WTC11 (cell line): ENCODE measurements around the gene C9. TPM values are rescaled to one million over a fixed set of nuclear protein-coding genes. Genes with fewer than 3 reads are reported as not detected.

ENCODE experiments used
- ATAC-seq: fragments of 200-7000 bp; cut with Tn5 transposase; 2 replicates; pipeline ENCODE4 v1.10.0; 2021; ENCODE audit warnings: mild to moderate bottlenecking, moderate library complexity
- CTCF ChIA-PET: fragments of 300-600 bp; sonication (Branson Sonifier 250); formaldehyde crosslinking; loops from one replicate; lab custom pipeline; 2021; ENCODE audit warnings: antibody characterized with exemption; lab: Charles Lee
- POLR2A ChIA-PET: fragments of 350-600 bp; sonication (Branson Sonifier 250); formaldehyde crosslinking; loops from one replicate; lab custom pipeline; 2021; ENCODE audit warnings: antibody characterized with exemption; lab: Charles Lee
- DNase-seq: peaks from one replicate; pipeline ENCODE4 v3.0.0; 2021; ENCODE audit warnings: low spot score
- H3K27ac Mint-ChIP-seq: 2 replicates; pipeline ENCODE4 v1.8.0; 2021; ENCODE audit warnings: mixed read lengths
- H3K27me3 Mint-ChIP-seq: 2 replicates; pipeline ENCODE4 v1.8.0; 2021; ENCODE audit warnings: low read depth, mild to moderate bottlenecking, moderate library complexity, mixed read lengths
- H3K36me3 Mint-ChIP-seq: 2 replicates; pipeline ENCODE4 v1.8.0; 2021; ENCODE audit warnings: mixed read lengths
- H3K4me1 Mint-ChIP-seq: 2 replicates; pipeline ENCODE4 v1.8.0; 2022; ENCODE audit warnings: mixed read lengths
- H3K4me3 Mint-ChIP-seq: 2 replicates; pipeline ENCODE4 v1.8.0; 2021; ENCODE audit warnings: mild to moderate bottlenecking, moderate library complexity, mixed read lengths
- H3K9me3 Mint-ChIP-seq: 2 replicates; pipeline ENCODE4 v1.8.0; 2021; ENCODE audit warnings: mixed read lengths
- ATF1 ChIP-seq: sonication (generic); formaldehyde crosslinking; IDR thresholded peaks from 2 replicates; pipeline ENCODE4 v1.8.1; 2023; ENCODE audit warnings: mild to moderate bottlenecking, moderate library complexity, missing genetic modification reagents
- CREB1 ChIP-seq: sonication (generic); formaldehyde crosslinking; IDR thresholded peaks from 2 replicates; pipeline ENCODE4 v1.8.0; 2023; ENCODE audit warnings: mild to moderate bottlenecking, missing genetic modification reagents
- CREM ChIP-seq: sonication (generic); formaldehyde crosslinking; IDR thresholded peaks from 2 replicates; pipeline ENCODE4 v1.8.1; 2022; ENCODE audit warnings: mild to moderate bottlenecking, missing genetic modification reagents, moderate library complexity
- FOXJ3 ChIP-seq: sonication (generic); formaldehyde crosslinking; IDR thresholded peaks from 2 replicates; pipeline ENCODE4 v1.9.0; 2021; ENCODE audit warnings: missing genetic modification reagents, mild to moderate bottlenecking, borderline replicate concordance
- GTF2I ChIP-seq: fragments of 250-450 bp; sonication (Bioruptor Pico); conservative IDR thresholded peaks from 2 replicates; pipeline ENCODE4 v1.4.0; 2021; ENCODE audit warnings: mild to moderate bottlenecking
- JAZF1 ChIP-seq: fragments of 250-450 bp; sonication (Bioruptor Pico); IDR thresholded peaks from 2 replicates; pipeline ENCODE4 v1.9.0; 2021; ENCODE audit warnings: moderate library complexity, mild to moderate bottlenecking, inconsistent platforms
- MYBL2 ChIP-seq: sonication (generic); formaldehyde crosslinking; IDR thresholded peaks from 2 replicates; pipeline ENCODE4 v1.8.1; 2023; ENCODE audit warnings: mild to moderate bottlenecking, moderate library complexity, missing genetic modification reagents
- NR2C2 ChIP-seq: sonication (generic); formaldehyde crosslinking; IDR thresholded peaks from 2 replicates; pipeline ENCODE4 v1.8.0; 2022; ENCODE audit warnings: mild to moderate bottlenecking, missing genetic modification reagents
- NR3C1 ChIP-seq: sonication (generic); formaldehyde crosslinking; conservative IDR thresholded peaks from 2 replicates; pipeline ENCODE4 v1.8.1; 2023; ENCODE audit warnings: low read depth, mild to moderate bottlenecking, missing genetic modification reagents
- PRRX2 ChIP-seq: fragments of 250-450 bp; sonication (Bioruptor Pico); IDR thresholded peaks from 2 replicates; pipeline ENCODE4 v1.8.0; 2021; ENCODE audit warnings: mild to moderate bottlenecking
- RORB ChIP-seq: fragments of 250-450 bp; sonication (Bioruptor Pico); IDR thresholded peaks from 2 replicates; pipeline ENCODE4 v1.9.0; 2021; ENCODE audit warnings: mild to moderate bottlenecking
- STAT6 ChIP-seq: sonication (generic); formaldehyde crosslinking; conservative IDR thresholded peaks from 2 replicates; pipeline ENCODE4 v1.8.1; 2023; ENCODE audit warnings: mild to moderate bottlenecking, low read depth, missing genetic modification reagents, moderate library complexity
- TCF7 ChIP-seq: sonication (generic); formaldehyde crosslinking; IDR thresholded peaks from 2 replicates; pipeline ENCODE4 v1.8.0; 2022; ENCODE audit warnings: mild to moderate bottlenecking, low read depth, missing genetic modification reagents, moderate library complexity
- USF1 ChIP-seq: sonication (generic); formaldehyde crosslinking; IDR thresholded peaks from 2 replicates; pipeline ENCODE4 v1.8.0; 2022; ENCODE audit warnings: mild to moderate bottlenecking, missing genetic modification reagents
- ZNF219 ChIP-seq: sonication (generic); formaldehyde crosslinking; IDR thresholded peaks from 2 replicates; pipeline ENCODE4 v1.8.0; 2023; ENCODE audit warnings: missing genetic modification reagents, mild to moderate bottlenecking, borderline replicate concordance
- ZNF232 ChIP-seq: sonication (generic); formaldehyde crosslinking; IDR thresholded peaks from 2 replicates; pipeline ENCODE4 v1.8.0; 2022; ENCODE audit warnings: mild to moderate bottlenecking, missing genetic modification reagents
- ZNF263 ChIP-seq: sonication (generic); formaldehyde crosslinking; IDR thresholded peaks from 2 replicates; pipeline ENCODE4 v1.8.1; 2022; ENCODE audit warnings: low read depth, mild to moderate bottlenecking, moderate library complexity, missing genetic modification reagents
- ZNF396 ChIP-seq: fragments of 250-450 bp; sonication (Bioruptor Pico); IDR thresholded peaks from 2 replicates; pipeline ENCODE4 v1.8.0; 2021; ENCODE audit warnings: mild to moderate bottlenecking, moderate library complexity, borderline replicate concordance
- total RNA-seq: library from RNA; stranded (reverse); gene quantifications from 3 replicates; pipeline ENCODE4 v1.2.3, GENCODE V29; 2021
- TF ChIP-seq, protein P1 (sequence below): sonication (generic); formaldehyde crosslinking; IDR thresholded peaks from 2 replicates; pipeline ENCODE4 v1.8.1; 2023; ENCODE audit warnings: mild to moderate bottlenecking, missing genetic modification reagents, borderline replicate concordance
- TF ChIP-seq, protein P2 (sequence below): sonication (generic); formaldehyde crosslinking; IDR thresholded peaks from 2 replicates; pipeline ENCODE4 v1.8.1; 2023; ENCODE audit warnings: mild to moderate bottlenecking, moderate library complexity, missing genetic modification reagents
- TF ChIP-seq, protein P3 (sequence below): fragments of 250-450 bp; sonication (Bioruptor Pico); IDR thresholded peaks from 2 replicates; pipeline ENCODE4 v1.8.0; 2021; ENCODE audit warnings: mild to moderate bottlenecking
- TF ChIP-seq, protein P4 (sequence below): sonication (generic); formaldehyde crosslinking; IDR thresholded peaks from 2 replicates; pipeline ENCODE4 v1.8.0; 2023; ENCODE audit warnings: missing genetic modification reagents

The C9 gene
- total RNA-seq, 1 experiment from 2014 or later: 0.07 TPM

DNA sequence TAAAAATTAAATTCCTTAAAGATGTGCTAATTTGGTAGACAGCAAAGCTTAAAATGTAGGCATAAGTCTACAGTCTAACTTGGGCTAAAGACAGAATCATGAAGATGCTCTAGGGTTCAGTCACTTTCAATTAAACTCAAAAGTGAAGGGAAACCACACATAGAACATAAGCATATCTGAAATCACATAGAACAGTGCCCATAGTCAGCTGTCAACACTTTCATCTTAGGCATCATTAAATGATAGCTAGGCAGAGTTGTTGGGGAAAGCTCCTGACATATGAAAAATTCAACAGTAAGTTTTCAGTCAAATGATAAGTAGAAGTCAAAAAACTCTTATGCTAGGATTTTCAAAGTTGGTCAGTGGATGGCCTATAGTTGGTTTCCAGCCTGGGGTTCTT lies 49.5 kb upstream of the C9 start (continued):
- TF ChIP-seq, protein P1, sequence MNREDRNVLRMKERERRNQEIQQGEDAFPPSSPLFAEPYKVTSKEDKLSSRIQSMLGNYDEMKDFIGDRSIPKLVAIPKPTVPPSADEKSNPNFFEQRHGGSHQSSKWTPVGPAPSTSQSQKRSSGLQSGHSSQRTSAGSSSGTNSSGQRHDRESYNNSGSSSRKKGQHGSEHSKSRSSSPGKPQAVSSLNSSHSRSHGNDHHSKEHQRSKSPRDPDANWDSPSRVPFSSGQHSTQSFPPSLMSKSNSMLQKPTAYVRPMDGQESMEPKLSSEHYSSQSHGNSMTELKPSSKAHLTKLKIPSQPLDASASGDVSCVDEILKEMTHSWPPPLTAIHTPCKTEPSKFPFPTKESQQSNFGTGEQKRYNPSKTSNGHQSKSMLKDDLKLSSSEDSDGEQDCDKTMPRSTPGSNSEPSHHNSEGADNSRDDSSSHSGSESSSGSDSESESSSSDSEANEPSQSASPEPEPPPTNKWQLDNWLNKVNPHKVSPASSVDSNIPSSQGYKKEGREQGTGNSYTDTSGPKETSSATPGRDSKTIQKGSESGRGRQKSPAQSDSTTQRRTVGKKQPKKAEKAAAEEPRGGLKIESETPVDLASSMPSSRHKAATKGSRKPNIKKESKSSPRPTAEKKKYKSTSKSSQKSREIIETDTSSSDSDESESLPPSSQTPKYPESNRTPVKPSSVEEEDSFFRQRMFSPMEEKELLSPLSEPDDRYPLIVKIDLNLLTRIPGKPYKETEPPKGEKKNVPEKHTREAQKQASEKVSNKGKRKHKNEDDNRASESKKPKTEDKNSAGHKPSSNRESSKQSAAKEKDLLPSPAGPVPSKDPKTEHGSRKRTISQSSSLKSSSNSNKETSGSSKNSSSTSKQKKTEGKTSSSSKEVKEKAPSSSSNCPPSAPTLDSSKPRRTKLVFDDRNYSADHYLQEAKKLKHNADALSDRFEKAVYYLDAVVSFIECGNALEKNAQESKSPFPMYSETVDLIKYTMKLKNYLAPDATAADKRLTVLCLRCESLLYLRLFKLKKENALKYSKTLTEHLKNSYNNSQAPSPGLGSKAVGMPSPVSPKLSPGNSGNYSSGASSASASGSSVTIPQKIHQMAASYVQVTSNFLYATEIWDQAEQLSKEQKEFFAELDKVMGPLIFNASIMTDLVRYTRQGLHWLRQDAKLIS (CRISPR knock-in tag): no peak
- TF ChIP-seq ZNF219 (CRISPR knock-in tag) (no peak), NR3C1 (CRISPR knock-in tag) (no peak)

DNA sequence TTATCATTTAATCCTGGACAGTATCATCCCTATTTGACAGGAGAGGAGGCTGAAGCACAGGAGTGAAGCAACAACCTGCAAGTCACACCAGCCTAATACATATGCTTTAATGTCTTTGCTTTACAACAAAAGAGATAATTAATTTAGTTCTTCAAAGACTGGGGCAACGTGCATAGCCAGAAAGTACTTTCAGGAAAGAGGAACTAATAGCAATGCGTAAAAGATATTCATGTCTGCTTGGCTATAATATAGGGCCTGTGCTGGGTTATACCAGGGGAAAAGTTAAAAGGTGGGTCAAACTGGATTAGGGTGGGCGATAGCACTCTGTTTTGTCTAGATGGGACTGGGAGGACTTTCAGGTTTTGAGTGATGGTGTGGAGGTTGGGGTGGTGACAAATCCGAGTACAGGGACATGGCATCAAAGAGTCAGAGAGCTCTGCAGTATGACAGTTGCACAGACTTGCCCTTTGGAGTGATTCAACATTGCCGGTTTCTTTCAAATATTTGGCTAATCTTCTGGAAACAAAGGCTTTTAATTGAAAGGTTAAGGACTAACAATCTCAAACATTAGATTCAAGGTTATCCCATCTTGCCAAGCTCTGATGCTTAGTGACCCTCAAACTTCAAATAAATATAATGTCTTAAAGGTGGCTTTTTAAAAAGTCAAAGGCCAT lies 48.6 kb upstream of the C9 start:
- ChIA-PET CTCF (interaction anchor here (1.7 to 1.9 kb wide), 2 partner anchors 12 to 37 kb away, joined by 4 to 7 read pairs; partner anchors contain the start of gene DAB2), POLR2A (no interaction called here)
- no peak overlapping the region for H3K27ac Mint-ChIP-seq
- TF ChIP-seq ATF1 (CRISPR knock-in tag) (no peak), ZNF263 (CRISPR knock-in tag) (no peak), ZNF232 (no peak), PRRX2 (CRISPR knock-in tag) (no peak), MYBL2 (CRISPR knock-in tag) (no peak), FOXJ3 (no peak), ZNF396 (CRISPR knock-in tag) (no peak), GTF2I (no peak), RORB (CRISPR knock-in tag) (no peak), USF1 (CRISPR knock-in tag) (no peak)
- TF ChIP-seq, protein P2, sequence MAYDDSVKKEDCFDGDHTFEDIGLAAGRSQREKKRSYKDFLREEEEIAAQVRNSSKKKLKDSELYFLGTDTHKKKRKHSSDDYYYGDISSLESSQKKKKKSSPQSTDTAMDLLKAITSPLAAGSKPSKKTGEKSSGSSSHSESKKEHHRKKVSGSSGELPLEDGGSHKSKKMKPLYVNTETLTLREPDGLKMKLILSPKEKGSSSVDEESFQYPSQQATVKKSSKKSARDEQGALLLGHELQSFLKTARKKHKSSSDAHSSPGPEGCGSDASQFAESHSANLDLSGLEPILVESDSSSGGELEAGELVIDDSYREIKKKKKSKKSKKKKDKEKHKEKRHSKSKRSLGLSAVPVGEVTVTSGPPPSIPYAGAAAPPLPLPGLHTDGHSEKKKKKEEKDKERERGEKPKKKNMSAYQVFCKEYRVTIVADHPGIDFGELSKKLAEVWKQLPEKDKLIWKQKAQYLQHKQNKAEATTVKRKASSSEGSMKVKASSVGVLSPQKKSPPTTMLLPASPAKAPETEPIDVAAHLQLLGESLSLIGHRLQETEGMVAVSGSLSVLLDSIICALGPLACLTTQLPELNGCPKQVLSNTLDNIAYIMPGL: no peak
- TF ChIP-seq, protein P3, sequence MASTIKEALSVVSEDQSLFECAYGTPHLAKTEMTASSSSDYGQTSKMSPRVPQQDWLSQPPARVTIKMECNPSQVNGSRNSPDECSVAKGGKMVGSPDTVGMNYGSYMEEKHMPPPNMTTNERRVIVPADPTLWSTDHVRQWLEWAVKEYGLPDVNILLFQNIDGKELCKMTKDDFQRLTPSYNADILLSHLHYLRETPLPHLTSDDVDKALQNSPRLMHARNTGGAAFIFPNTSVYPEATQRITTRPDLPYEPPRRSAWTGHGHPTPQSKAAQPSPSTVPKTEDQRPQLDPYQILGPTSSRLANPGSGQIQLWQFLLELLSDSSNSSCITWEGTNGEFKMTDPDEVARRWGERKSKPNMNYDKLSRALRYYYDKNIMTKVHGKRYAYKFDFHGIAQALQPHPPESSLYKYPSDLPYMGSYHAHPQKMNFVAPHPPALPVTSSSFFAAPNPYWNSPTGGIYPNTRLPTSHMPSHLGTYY (CRISPR knock-in tag): no peak
- H3K27me3 Mint-ChIP-seq: no peaks in the 10 kb centered on the region; the same call in 1 of the 2 replicates
- ATAC-seq (no peak; the same call in 1 of the 2 replicates), DNase-seq (no peak)
- H3K36me3 Mint-ChIP-seq: no peaks in the 10 kb centered on the region
- no peaks in the 10 kb centered on the region for H3K9me3 Mint-ChIP-seq
- H3K4me1 Mint-ChIP-seq: peaks cover 39% of the 10 kb centered on the region
- H3K4me3 Mint-ChIP-seq: no peak overlapping the region

DNA sequence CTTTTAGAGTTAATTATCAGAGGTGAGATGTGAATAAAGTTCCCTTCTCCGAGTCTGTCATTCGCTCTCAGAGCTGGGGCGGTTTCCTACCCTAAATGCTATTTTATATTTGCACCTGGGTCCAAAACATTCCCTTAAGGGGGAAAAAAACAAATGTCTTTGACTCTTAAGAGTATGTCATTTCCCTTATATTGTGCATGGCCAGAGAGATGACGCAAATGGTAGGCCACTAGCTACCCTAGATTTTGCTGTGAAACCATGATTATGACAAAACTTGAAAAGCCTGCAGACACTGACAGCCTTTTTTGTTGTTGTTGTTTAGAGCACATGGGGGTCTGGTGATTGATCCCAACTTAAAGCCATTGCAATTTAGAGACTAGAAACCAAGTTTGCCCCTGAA lies 47.7 kb upstream of the C9 start:
- no peak overlapping the region for H3K4me3 Mint-ChIP-seq
- no peak for DNase-seq
- no peaks in the 10 kb centered on the region for H3K36me3 Mint-ChIP-seq
- H3K27me3 Mint-ChIP-seq: no peaks in the 10 kb centered on the region; the same call in 1 of the 2 replicates
- CTCF ChIA-PET: interaction anchor here (1.4 to 1.5 kb wide), 2 partner anchors 13 to 36 kb away, joined by 4 to 5 read pairs; partner anchors contain the start of gene DAB2
- ATAC-seq: no peak
- H3K4me1 Mint-ChIP-seq: peaks cover 33% of the 10 kb centered on the region
- no peak overlapping the region for H3K27ac Mint-ChIP-seq
- POLR2A ChIA-PET: no interaction called here
- H3K9me3 Mint-ChIP-seq: no peaks in the 10 kb centered on the region
- TF ChIP-seq STAT6 (no peak), ATF1 (CRISPR knock-in tag) (no peak), JAZF1 (no peak), ZNF396 (CRISPR knock-in tag) (no peak), TCF7 (CRISPR knock-in tag) (no peak), CREM (CRISPR knock-in tag) (no peak), CREB1 (CRISPR knock-in tag) (no peak), NR2C2 (CRISPR knock-in tag) (no peak), USF1 (CRISPR knock-in tag) (no peak)
- TF ChIP-seq, protein P4, sequence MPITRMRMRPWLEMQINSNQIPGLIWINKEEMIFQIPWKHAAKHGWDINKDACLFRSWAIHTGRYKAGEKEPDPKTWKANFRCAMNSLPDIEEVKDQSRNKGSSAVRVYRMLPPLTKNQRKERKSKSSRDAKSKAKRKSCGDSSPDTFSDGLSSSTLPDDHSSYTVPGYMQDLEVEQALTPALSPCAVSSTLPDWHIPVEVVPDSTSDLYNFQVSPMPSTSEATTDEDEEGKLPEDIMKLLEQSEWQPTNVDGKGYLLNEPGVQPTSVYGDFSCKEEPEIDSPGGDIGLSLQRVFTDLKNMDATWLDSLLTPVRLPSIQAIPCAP: no peak
